Daoy (cell line): ENCODE results near the gene MAGI3. TPM values are rescaled to one million over a fixed set of nuclear protein-coding genes. Genes with fewer than 3 reads are reported as not detected.
"Not testable (repeated sequence)": the region's sequence is repeated elsewhere in the genome, so short reads cannot be mapped to it uniquely, and the experiment has no call there.

Experiments used
- DNase-seq: peaks from one replicate; pipeline ENCODE4 v3.0.0-alpha.2; 2015; ENCODE audit warnings: low read depth
- total RNA-seq: library from RNA; depleted of rRNA; stranded (reverse); fragments of >200 nt; shearing (Covaris generic); gene quantifications from 2 replicates; pipeline ENCODE4 v1.2.3, GENCODE V29; 2014

MAGI3 gene
- total RNA-seq, 1 experiment from 2014 or later: 12.6 TPM

DNA sequence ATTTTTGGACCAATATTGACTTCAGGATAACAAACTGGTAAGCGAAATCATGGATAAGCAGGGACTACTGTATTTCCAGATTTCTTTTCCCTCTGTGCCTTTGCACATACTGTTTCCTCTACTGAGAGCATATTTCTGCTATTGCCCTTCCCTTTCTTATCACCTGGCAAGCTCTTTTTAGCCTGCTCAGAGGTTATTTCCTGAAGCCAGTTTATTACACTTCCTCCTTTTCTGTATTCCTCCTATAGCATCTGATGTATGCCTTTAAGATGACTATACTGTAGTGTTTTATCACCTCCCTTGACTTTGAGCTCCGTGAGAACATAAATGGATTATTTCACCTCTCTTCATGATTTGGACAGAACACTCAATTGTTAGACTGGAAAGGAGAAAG, 49.0 kb downstream of the MAGI3 start:
- no peak for DNase-seq

DNA sequence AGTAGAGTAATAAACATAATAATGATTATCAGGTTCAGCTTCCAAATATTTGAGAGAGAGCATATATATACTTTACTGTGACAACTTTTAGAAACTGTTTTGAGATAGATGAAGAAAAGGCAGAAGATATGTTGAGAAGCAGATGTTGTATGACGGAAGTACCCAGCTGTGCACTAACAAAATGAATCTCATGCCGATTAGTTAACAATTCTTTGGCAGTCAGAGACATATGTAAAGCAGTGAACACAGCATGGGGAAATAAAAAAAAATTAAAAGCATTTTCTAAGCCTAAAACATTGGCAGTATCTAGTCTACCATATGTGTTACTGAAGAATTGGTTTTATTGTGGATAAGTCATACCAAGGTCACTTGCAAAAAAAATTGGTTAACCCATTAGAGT, 51.8 kb downstream of the MAGI3 start:
- no peak for DNase-seq

DNA sequence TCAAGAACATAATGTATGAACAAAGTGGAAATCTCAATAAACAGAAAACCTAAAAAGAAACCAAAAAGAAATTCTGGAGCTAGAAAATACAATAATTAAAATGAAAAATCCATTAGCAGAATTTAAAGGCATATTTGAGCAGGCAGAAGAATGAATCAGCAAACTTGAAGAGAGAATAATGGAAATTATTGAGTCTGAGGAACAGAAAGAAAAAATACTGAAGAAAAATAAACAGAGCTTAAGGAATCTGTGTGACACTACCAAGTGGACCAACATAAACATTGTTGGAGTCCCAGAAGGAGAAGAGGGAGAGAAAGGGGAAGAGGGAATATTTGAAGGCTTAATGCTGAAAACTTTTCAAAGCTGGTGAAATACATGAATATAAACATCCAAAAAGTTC, 54.5 kb downstream of the MAGI3 start:
- DNase-seq: no peak

DNA sequence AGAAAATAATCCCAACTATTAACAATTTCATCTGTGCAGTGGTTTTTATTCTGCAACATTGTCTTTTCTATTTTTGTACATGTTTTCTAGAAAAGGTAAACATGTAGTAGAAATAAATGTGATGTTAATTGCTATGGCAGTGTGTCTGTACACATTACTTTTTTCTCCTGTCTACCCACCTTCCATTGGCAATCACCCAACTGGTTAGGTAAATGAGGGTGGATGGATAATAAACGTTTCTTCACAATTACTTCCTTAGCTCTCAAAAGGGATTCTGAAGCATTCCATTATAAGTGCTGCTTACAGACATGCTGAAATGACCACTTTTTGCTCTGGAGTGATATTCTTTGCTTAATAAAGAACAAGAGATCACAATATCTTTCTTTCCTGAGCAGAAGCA, 61.4 kb downstream of the MAGI3 start:
- DNase-seq: no peak

DNA sequence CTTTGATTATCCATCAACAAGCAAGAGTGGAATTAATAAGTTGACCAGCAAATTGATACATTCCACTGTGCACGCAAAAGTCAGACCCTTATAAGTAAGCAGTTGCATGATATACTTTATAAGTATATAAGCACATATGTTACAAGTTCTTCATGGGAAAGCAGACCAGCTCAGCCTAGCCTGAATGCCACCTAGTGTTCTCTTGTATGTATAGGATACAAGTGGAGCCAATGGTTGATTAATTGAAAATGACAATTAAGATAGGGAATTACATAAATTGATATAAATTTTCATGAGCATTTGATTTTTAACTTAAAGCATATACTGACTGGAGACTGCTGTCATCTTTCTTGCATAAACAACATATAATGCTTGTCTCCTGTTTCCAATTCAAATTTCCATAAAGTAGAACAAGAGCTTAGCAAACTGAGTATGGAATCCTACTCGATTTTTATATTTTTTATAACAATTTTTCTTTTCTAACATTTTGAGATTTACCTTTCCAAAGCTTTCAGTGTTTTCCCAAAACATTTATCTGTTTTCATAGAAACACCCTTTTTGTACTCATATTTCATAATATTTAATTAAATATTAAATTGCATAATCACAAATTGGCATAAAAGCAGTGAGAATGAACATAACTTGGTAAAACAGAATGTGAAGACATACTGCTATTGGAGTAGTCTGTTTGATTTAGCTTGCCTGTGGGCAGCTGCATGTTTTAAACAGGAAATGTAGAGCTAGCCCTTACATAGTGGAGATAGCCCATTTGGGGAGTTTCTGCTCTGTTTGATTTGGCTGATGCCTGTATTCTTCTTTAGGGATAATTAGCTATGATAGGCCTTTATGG, 62.8 kb downstream of the MAGI3 start:
- peak; percentile 57 for DNase-seq

DNA sequence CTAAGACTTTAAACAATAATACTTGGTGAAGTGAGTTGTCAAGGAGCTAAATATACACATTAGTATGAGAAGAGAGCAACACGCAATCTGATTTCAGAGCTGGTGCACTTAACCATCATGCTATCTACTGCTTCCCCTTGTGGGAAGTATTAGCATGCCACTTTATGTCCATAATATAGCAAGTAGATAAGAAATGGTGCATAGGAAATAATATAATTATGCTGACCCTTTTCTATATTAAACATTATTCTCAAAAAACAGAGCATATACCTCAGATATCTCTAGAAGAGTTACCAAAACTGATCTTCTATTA, 63.4 kb downstream of the MAGI3 start:
- DNase-seq: peak; percentile 38

DNA sequence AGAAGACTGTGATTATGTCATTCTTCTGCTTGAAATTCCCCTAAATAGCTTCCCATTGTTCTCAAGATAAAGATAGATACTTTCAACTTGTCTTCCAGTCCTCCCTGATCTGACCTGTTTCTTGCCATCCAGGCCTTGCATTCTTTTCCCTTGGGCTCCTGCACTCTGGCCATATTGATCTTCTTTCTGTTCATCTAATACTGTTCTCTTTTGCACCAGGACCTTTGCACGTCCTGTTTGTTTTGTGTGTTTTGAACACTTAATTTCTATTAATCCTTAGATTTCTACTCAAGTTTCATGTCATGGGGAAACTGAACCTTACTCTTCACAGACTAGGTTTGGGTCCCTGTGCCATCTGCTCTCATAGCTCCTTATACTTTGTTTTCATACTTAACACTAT, 65.1 kb downstream of the MAGI3 start:
- no peak for DNase-seq

DNA sequence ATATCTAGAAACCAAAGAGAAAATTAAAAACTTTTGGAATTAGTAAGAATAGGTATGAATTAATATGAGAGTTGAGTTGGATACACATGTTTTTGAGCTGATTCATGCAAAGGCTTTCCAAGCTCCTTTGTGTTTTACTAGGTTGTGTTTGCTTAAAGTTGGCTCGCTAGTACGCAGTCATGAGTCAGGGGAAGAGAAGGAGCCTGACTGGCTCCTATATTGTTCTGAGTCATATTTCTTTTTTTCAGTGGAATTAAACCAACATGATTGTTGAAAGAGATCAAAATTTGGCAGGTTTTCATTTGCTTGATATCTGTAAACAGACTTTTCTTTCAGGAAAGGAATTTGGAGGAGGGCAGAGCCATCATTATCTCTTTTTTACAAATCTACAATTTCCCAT, 66.7 kb downstream of the MAGI3 start:
- DNase-seq: peak; percentile 95

DNA sequence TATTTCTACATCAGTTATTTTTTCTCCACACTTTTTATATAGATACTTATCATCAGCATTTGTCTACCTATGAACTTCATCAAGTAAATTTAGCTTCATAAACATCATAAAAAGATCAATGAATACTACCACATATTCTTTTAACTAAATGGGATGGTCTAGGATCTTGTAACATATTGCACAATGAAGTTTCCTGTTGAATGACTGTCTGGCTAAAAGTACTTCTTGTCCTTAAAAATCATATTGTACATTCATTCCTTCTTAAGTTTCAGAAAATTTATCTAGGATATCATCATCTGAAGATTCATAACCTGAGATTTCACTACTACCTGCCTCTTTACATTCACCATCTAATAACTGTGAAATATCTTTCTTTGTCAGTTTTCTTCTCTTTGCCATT, 69.0 kb downstream of the MAGI3 start:
- no peak for DNase-seq

DNA sequence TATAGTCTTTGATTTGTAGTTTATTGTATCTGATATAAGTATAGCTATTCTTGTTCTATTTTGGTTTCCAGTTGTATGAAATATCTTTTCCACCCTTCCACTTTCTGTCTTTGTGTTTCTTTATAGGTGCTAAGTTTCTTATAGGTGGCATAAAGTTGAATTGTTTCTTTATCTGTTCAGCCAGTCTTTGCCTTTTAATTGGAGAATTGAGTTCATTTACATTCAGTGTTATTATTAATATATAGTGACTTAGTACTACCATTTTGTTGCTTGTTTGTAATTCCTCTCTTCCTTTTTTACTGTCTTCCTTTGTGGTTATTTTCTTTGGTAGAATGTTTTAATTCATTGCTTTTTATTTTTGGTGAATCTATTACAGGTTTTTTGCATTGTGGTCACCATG, 77.7 kb downstream of the MAGI3 start:
- no peak for DNase-seq

DNA sequence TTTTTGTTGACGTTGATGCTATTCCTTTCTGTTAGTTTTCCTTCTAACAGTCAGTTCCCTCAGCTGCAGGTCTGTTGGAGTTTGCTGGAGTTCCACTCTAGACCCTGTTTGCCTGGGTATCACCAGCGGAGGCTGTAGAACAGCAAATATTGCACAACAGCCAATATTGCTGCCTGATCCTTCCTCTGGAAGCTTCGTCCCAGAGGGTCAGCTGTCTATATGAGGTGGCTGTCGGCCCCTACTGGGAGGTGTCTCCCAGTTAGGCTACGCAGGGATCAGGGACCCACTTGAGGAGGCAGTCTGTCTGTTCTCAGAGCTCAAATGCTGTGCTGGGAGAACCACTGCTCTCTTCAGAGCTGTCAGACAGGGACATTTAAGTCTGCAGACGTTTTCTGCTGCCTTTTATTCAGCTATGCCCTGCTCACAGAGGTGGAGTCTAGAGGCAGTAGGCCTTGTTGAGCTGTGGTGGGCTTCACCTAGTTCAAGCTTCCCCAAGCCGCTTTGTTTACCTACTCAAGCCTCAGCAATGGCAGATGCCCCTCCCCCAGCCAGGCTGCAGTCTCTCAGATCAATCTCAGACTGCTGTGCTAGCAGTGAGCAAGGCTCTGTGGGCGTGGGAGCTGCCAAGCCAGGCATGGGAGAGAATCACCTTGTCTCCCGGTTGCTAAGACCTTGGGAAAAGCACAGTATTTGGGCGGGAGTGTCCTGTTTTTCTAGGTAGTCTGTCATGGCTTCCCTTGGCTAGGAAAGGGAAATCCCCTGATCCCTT, 88.3 kb downstream of the MAGI3 start:
- DNase-seq: not testable (repeated sequence)

DNA sequence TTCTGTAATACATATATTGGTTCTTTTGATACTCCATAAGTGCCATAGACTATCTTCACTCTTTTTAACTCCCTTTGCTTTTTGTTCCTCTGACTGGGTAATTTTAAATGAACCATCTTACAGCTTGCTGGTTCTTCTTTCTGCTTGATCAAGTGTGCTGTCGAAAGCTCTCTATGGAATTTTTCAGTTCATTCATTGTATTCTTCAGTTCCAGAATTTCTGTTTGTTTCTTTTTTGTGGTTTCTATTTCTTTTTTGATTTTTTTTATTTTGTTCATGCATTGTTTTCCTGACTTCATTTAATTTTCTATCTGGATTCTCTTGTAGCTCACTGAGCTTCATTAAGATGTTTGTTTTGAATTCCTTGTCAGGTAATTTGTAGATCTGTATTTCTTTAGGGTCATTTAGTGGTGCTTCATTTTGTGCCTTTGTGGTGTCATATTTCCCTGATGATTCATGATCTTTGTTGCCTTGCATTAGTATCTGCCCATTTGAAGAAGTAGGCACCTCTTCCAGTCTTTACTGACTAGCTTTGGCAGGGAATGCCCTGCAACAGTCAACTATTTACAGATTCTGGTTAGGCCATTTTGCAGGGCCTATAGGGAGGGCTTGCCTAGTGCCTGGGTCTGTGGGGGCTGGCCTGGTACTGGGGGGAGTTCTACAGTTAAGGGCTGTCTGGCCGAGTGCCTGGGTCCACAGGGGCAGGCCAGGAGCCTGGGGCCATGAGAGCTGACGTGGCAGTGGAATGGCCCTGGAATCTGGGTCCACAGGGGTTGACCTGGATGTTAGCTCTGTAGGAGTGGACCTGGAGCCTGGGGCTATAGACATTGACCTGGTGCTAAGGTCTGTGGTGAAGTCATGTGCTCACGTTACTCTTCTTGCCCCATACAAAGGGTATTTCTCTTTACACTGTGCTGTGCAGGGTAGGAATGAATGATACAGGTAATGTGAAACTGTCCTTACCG, 89.7 kb downstream of the MAGI3 start:
- DNase-seq: no peak

DNA sequence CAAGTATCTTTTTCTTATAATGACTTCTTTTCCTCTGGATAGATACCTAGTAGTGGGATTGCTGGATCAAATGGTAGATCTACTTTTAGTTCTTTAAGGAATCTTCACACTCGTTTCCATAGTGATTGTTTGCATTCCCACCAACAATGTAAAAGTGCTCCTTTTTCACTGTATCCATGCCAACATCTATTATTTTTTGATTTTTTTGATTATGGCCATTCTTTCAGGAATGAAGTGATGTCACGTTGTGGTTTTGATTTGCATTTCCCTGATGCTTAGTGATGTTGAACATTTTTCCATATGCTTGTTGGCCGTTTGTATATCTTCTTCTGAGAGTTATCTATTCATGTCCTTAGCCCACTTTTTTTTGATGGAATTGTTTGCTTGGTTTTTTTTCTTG, 94.8 kb downstream of the MAGI3 start:
- not testable (repeated sequence) for DNase-seq

DNA sequence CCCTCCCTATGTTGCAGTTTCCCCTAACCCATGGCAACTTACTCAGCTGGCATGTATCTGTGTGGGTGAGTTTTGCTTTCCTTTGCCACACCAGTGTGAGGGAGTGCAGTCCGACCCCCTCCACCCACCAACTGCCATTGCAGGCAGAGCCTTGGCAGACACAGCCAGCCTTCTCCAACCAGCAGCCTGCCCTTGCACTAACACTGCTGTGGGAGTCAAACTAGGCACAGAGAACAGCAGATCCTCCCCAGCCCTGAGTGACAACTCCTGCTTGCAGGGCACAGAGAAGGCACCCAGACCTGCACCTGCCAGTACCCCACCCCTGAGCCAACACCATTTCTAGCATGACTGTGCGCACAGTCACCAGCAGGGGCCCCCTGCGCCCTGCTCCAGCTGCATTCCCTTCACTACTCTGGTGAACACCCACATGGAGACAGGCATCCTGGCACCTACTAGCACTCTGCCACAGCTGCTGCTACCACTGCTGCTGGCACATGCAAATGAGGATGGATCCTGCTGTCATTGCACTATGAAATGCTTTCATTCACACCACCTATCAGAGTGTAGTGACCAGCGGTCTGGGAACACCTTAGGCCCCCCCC, 98.4 kb downstream of the MAGI3 start:
- DNase-seq: no peak

DNA sequence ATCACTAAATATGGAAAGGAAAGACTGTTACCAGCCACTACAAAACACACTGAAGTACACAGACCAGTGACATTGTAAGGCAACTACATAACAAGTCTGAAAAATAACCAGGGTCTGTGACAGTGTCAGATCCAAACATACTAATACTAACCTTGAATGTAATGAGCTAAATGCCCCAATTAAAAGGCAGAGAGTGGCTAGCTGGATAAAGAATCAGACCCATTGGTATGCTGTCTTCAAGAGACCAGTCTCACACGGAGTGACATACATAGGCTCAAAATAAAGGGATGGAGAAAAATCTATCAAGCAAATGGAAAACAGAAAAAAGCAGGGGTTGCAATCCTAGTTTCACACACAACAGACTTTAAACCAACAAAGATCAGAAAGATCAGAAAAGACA, 100.1 kb downstream of the MAGI3 start:
- no peak for DNase-seq

DNA sequence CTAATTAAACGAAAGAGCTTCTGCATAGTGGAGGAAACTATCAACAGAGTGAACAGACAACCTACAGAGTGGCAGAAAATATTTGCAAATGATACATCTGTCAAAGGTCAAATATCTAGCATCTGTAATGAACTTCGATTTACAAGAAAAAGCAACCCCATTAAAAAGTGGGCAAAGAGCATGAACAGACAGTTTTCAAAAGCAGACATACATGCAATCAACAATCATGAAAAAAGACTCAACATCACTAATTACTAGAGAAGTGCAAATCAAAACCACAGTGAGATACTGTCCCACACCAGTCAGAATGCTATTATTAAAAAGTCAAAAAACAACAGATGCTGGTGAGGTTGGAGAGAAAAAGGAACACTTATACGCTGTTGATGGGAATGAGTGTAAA, 103.2 kb downstream of the MAGI3 start:
- DNase-seq: no peak

DNA sequence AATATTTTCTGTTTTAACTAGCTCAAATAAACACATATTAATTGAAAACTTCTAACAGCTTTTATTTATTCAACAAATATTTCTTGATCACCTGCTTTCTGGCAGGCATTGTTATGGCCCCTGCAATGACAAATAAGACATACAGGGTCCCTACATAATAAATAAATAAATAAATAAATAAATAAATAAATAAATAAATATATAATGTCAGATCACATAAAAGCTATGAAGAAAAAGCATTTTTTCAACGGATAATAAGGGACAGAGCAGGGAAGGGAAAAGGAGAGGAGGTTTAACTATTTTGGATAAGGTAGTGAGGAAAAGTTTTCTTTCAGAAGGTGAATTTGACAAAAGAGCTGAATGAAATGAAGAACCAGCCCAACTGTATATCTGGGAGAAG, 115.0 kb downstream of the MAGI3 start:
- no peak for DNase-seq

DNA sequence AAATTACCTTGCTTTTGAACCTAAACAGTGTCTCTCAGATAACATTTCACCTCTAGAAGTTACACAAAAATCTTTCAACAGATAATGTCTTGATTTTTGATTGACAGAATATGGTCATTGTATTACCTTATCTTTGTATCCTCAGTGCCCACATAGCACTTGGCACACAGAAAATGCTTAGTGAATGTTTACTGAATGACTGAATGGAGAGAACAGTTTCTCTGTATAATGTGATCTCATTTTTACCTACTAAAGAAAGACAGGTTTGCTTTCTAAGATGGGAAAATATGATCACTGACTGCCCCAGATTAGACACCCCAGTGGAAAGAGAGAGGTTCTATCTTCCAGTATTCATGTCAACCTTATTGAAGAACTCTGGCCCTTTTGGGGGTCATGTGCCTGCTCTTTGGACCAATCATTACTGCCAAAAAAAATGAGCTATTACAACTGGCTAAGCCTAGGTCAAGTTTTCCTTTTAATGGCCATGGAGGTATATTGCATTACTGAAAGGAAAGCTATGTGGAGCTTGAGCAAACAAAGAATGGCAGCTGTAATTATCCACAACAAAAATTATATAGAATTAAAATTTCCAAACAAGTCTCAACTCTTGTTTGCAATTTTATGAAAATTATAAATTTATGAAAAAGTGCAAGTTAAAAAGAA, 117.4 kb downstream of the MAGI3 start:
- no peak for DNase-seq

DNA sequence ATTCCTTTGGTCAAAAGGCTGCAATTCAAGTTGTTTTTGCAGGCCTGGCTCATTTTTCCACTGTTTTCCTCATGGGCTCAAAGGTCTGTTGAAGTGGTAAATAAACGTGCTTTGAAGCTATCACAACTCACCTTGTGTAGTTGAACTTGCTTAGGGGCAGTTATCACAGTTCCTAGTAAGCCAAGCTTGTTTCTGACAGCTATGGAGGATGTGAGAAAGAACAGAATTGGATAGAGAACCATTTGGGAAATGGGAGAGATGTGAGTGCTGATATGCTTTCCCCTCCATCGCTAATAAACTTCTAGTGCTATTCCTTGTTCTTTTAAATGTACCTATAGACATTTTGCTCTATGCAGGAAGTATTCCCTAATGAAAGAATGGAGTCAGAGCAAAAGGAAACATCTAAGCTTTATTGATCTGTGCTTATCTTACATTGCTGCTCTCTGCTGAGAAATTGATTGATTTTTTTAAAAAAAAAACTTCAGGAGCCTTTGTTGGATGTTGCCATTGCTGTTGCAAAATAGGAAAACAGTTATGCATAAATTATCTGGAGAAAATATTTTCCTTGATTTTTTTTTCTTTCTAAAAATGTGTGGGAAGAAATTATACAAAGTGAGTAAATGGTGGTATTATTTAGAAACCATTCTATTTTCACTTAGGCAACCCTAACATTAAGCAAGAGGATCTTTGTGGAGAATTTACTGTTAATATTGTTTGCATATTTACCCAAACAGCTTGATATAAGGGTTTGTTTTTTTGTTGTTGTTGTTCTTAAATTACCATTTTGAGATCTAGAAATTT, 118.2 kb downstream of the MAGI3 start:
- DNase-seq: no peak

DNA sequence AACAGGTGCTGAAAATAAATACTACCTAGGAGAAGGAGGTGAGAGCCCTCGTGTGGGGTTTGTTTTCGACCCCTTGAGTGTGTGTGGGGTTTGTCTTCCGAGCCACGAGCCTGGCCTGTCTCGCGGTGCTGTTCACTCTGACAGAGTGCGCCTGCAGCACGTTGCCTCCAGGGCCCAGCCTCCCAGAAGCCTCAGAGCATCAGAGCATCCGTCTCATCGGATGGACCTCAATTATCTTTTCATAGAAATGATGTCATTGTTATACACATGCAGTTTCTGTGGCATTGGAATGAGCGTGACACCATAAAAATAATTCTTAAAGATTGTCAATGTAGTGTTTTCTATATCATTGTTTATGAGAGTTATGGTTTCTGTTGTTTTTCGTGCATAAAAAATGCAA, 119.5 kb downstream of the MAGI3 start:
- not testable (repeated sequence) for DNase-seq
